H1 (cell line): ENCODE data around the gene EIF4E. TPM values are rescaled to one million over a fixed set of nuclear protein-coding genes. Genes with fewer than 3 reads are reported as not detected.

ENCODE experiments used
- CTCF ChIA-PET: fragments of 300-600 bp; sonication (Branson Sonifier 250); formaldehyde crosslinking; loops from one replicate; lab custom pipeline; 2021; ENCODE audit not compliant: partially characterized antibody; lab: Charles Lee
- POLR2A ChIA-PET: fragments of 300-600 bp; sonication (Branson Sonifier 250); formaldehyde crosslinking; loops from one replicate; lab custom pipeline; 2021; ENCODE audit warnings: inconsistent platforms; ENCODE audit not compliant: partially characterized antibody; lab: Charles Lee
- DNase-seq, 2 experiments: peaks; one replicate each; pipeline versions ENCODE4 v3.0.0 to v3.0.0-alpha.2; 2010 to 2022; ENCODE audit warnings: low spot score in 2 of 2, low read depth in 1 of 2, mixed read lengths in 1 of 2
- FAIRE-seq: peaks from 2 replicates; lab custom pipeline; 2011; peaks lifted over from hg19 to GRCh38; lab: Jason Lieb, UNC
- H2AFZ ChIP-seq: 2 replicates; pipeline ENCODE4 v1.8.1; 2012; ENCODE audit warnings: low read length, inconsistent platforms
- H2AK5ac ChIP-seq: 2 replicates; pipeline ENCODE4 v1.6.1; 2013; ENCODE audit warnings: low read depth, low read length
- H2BK120ac ChIP-seq: replicated peaks from 2 replicates; pipeline ENCODE3; 2013; ENCODE audit warnings: low read depth, low read length, inconsistent platforms
- H2BK12ac ChIP-seq: 2 replicates; pipeline ENCODE4 v1.6.1; 2013; ENCODE audit warnings: low read depth, low read length
- H2BK15ac ChIP-seq: 2 replicates; pipeline ENCODE4 v1.6.1; 2013; ENCODE audit warnings: low read length
- H2BK20ac ChIP-seq: 2 replicates; pipeline ENCODE4 v1.6.1; 2013; ENCODE audit warnings: low read length
- H2BK5ac ChIP-seq: 2 replicates; pipeline ENCODE4 v1.6.1; 2013; ENCODE audit warnings: low read depth, low read length
- H3K14ac ChIP-seq: 2 replicates; pipeline ENCODE4 v1.6.1; 2013; ENCODE audit warnings: inconsistent platforms; ENCODE audit not compliant: insufficient read length
- H3K18ac ChIP-seq: 2 replicates; pipeline ENCODE4 v1.6.1; 2013; ENCODE audit warnings: low read length; ENCODE audit errors: extremely low read depth
- H3K23ac ChIP-seq: 2 replicates; pipeline ENCODE4 v1.6.1; 2013; ENCODE audit warnings: inconsistent platforms; ENCODE audit not compliant: insufficient read length
- H3K23me2 ChIP-seq: 2 replicates; pipeline ENCODE4 v1.6.1; 2013; ENCODE audit warnings: low read depth, low read length
- H3K27ac ChIP-seq: 2 replicates; pipeline ENCODE4 v1.6.1; 2011; ENCODE audit warnings: low read depth, low read length, inconsistent platforms
- H3K27me3 ChIP-seq, 4 experiments: replicated peaks in 1 of 4; 1 replicate in 1 of 4; 2 replicates in 3 of 4; pipeline versions ENCODE4 v1.6.1 to v1.8.1; 2011 to 2013; ENCODE audit warnings: low read length in 3 of 4, mild to moderate bottlenecking in 3 of 4, inconsistent platforms in 2 of 4, mixed read lengths in 2 of 4, moderate library complexity in 1 of 4; ENCODE audit not compliant: control insufficient read depth in 3 of 4, insufficient read depth in 3 of 4; ENCODE audit errors: extremely low read depth in 1 of 4
- H3K36me3 ChIP-seq, 4 experiments: 2 replicates each; pipeline versions ENCODE4 v1.6.1 to v1.8.1; 2011 to 2013; ENCODE audit warnings: mild to moderate bottlenecking in 4 of 4, low read length in 3 of 4, moderate library complexity in 2 of 4, control low read depth in 1 of 4, inconsistent platforms in 1 of 4; ENCODE audit not compliant: insufficient read depth in 4 of 4, control insufficient read depth in 2 of 4
- H3K4ac ChIP-seq: replicated peaks from 2 replicates; pipeline ENCODE3; 2013; ENCODE audit warnings: low read length, low read depth, mixed read lengths, inconsistent platforms; ENCODE audit not compliant: insufficient read length
- H3K4me1 ChIP-seq, 4 experiments: replicated peaks in 1 of 4; 1 replicate in 1 of 4; 2 replicates in 3 of 4; pipeline versions ENCODE4 v1.6.1 to v1.8.1; 2011 to 2013; ENCODE audit warnings: low read length in 3 of 4, inconsistent platforms in 2 of 4, mixed read lengths in 1 of 4; ENCODE audit not compliant: insufficient read depth in 4 of 4, control insufficient read depth in 3 of 4
- H3K4me2 ChIP-seq, 2 experiments: 2 replicates each; pipeline versions ENCODE4 v1.6.1 to v1.8.1; 2011 to 2013; ENCODE audit warnings: low read depth in 2 of 2, low read length in 2 of 2, control low read depth in 1 of 2, inconsistent platforms in 1 of 2, mild to moderate bottlenecking in 1 of 2; ENCODE audit not compliant: insufficient read depth in 1 of 2
- H3K4me3 ChIP-seq, 4 experiments: fragments of 200-600, 300-600 bp in 1 of 4; sonication (generic), shearing (Covaris generic), sonication (Bioruptor Twin) in 1 of 4; 2 replicates each; pipeline versions ENCODE4 v1.5.1 to v1.8.1; 2011 to 2016; ENCODE audit warnings: low read length in 4 of 4, low read depth in 3 of 4, control low read depth in 2 of 4, inconsistent platforms in 2 of 4, mild to moderate bottlenecking in 2 of 4, mixed read lengths in 1 of 4, moderate library complexity in 1 of 4; ENCODE audit not compliant: insufficient read depth in 2 of 4; ENCODE audit errors: extremely low read depth in 1 of 4
- H3K56ac ChIP-seq: replicated peaks from 2 replicates; pipeline ENCODE3; 2013; ENCODE audit warnings: low read depth, mild to moderate bottlenecking, mixed read lengths, low read length, inconsistent platforms; ENCODE audit not compliant: insufficient read length
- H3K79me1 ChIP-seq: 2 replicates; pipeline ENCODE4 v1.6.1; 2013; ENCODE audit warnings: low read depth, low read length, control low read depth
- H3K79me2 ChIP-seq, 2 experiments: 2 replicates each; pipeline versions ENCODE4 v1.6.1 to v1.8.1; 2012 to 2013; ENCODE audit warnings: low read length in 2 of 2, mild to moderate bottlenecking in 2 of 2, inconsistent platforms in 1 of 2; ENCODE audit not compliant: insufficient read depth in 2 of 2, control insufficient read depth in 1 of 2
- H3K9ac ChIP-seq, 4 experiments: replicated peaks in 1 of 4; 1 replicate in 1 of 4; 2 replicates in 3 of 4; pipeline versions ENCODE4 v1.6.1 to v1.8.1; 2011 to 2013; ENCODE audit warnings: low read depth in 3 of 4, low read length in 3 of 4, control low read depth in 2 of 4, mild to moderate bottlenecking in 2 of 4, moderate library complexity in 2 of 4, inconsistent platforms in 1 of 4; ENCODE audit errors: extremely low read depth in 1 of 4
- H3K9me3 ChIP-seq, 2 experiments: 2 replicates each; pipeline versions ENCODE4 v1.6.1 to v1.8.1; 2012 to 2013; ENCODE audit warnings: mild to moderate bottlenecking in 2 of 2, moderate library complexity in 2 of 2, control low read depth in 1 of 2, inconsistent platforms in 1 of 2, low read depth in 1 of 2, low read length in 1 of 2, mixed read lengths in 1 of 2; ENCODE audit not compliant: insufficient read depth in 2 of 2
- H4K20me1 ChIP-seq, 2 experiments: replicated peaks in 1 of 2; 2 replicates each; pipeline versions ENCODE3 to v1.8.1; 2011 to 2013; ENCODE audit warnings: inconsistent platforms in 2 of 2, low read length in 2 of 2, mild to moderate bottlenecking in 1 of 2; ENCODE audit not compliant: insufficient read depth in 2 of 2, control insufficient read depth in 1 of 2
- H4K5ac ChIP-seq: 2 replicates; pipeline ENCODE4 v1.6.1; 2013; ENCODE audit warnings: low read length, low read depth, mixed read lengths, inconsistent platforms; ENCODE audit not compliant: insufficient read length
- H4K8ac ChIP-seq: 2 replicates; pipeline ENCODE4 v1.8.0; 2013; ENCODE audit warnings: mild to moderate bottlenecking, moderate library complexity, low read length, inconsistent platforms; ENCODE audit not compliant: insufficient read depth; ENCODE audit errors: extremely low read depth
- H4K91ac ChIP-seq: replicated peaks from 2 replicates; pipeline ENCODE3; 2013; ENCODE audit warnings: low read length, mixed read lengths, inconsistent platforms; ENCODE audit not compliant: insufficient read length
- HDAC6 ChIP-seq: IDR thresholded peaks from one replicate; pipeline ENCODE4 v1.7.1; 2012; ENCODE audit warnings: low read depth, mild to moderate bottlenecking, inconsistent platforms, low read length, moderate library complexity
- WGBS, 2 experiments: shearing (Covaris generic) in 1 of 2; methylation state at CpG; one replicate each; pipeline versions ENCODE4 v1.1.6 to v1.1.7; 2013 to 2015; ENCODE audit warnings: low lambda C conversion rate in 2 of 2, mixed read lengths in 2 of 2, inconsistent platforms in 1 of 2, low coverage in 1 of 2, missing lambda C conversion rate in 1 of 2; ENCODE audit not compliant: insufficient replicate concordance in 2 of 2, insufficient coverage in 1 of 2, insufficient read length in 1 of 2; ENCODE audit errors: extremely low coverage in 1 of 2, missing lambda C conversion rate in 1 of 2; 5-methylcytosine and 5-hydroxymethylcytosine counted together
- polyA plus RNA-seq, 7 experiments: library from polyadenylated mRNA; depleted of rRNA in 3 of 7; stranded (reverse) in 5 of 7; unstranded in 2 of 7; fragments of >200 nt in 5 of 7; fragments of 200-250 nt in 2 of 7; gene quantifications; 1 replicate in 5 of 7; 2 replicates in 1 of 7; 4 replicates in 1 of 7; pipeline versions ENCODE4 v1.2.1 to v1.2.3, GENCODE V29; 2011 to 2013; ENCODE audit warnings: missing spikeins in 2 of 7, mixed read lengths in 2 of 7
- total RNA-seq: library from RNA; stranded (reverse); fragmentation: NEBNext Ultra II Directional; extraction: Animal tissue kit (Norgen Biotek cat#: 25700); gene quantifications from 2 replicates; pipeline ENCODE4 v1.2.1, GENCODE V29; 2021

EIF4E gene
- total and polyA plus RNA-seq, 2 of the 8 experiments (the other 6 are each of a cell fraction or from before 2014, with no cell fraction given) = 59.6 to 185 TPM

DNA sequence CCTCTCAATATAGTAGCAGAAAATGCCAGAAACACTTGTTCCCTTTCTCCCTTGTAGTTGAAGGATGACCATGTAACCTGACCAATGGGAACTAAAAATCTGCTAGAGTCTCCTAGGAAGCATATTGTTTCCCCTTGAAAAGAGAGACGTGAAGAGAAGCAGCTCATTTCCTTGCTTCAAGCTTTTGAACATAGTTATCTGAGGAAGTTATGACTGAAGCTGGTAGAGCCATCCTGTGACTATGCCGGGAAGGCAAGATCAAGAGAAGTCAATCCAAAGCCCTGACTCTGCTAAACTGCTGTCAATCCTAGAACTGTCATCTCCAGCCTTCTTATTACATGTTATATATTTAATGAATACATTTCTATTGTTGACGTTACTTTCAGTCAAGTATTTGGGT lies 66.6 kb downstream of the EIF4E start:
- Histone ChIP-seq H3K4me3 (no peak overlapping the region), H3K56ac (no peak overlapping the region), H3K4ac (no peak overlapping the region), H2BK20ac (no peak overlapping the region), H4K20me1 (no peaks in the 10 kb centered on the region), H3K23me2 (peaks cover 2% of the 10 kb centered on the region; the same call in 1 of the 2 replicates), H2BK12ac (no peak overlapping the region), H3K27me3 (no peaks in the 10 kb centered on the region), H2AFZ (no peak overlapping the region), H3K79me2 (no peaks in the 10 kb centered on the region), H3K14ac (no peak overlapping the region), H3K79me1 (no peaks in the 10 kb centered on the region), H2BK15ac (no peak overlapping the region), H4K5ac (no peak overlapping the region), H3K23ac (no peak overlapping the region), H3K18ac (no peak overlapping the region), H3K9ac (no peak overlapping the region), H2BK120ac (no peak overlapping the region), H3K4me1 (no peaks in the 10 kb centered on the region), H3K36me3 (no peaks in the 10 kb centered on the region), H3K9me3 (no peaks in the 10 kb centered on the region), H2BK5ac (no peak overlapping the region), H4K8ac (no peak overlapping the region), H3K4me2 (no peak overlapping the region), H3K27ac (no peak overlapping the region), H2AK5ac (no peak overlapping the region), H4K91ac (no peak overlapping the region)
- no peak for DNase-seq
- no peak for FAIRE-seq
- ChIA-PET POLR2A (no interaction called here), CTCF (interaction anchor here (0.5 to 1.2 kb wide), 2 partner anchors 62 to 82 kb away, joined by 3 to 4 read pairs; no protein-coding TSS in a partner anchor)
- no peak for TF ChIP-seq HDAC6
- 85% methylated on average over 3 of the region's 3 CpGs; no CpG with 5 or more reads in 1 of the 2 experiments for WGBS, 2 experiments
